Panc1 (cell line): ENCODE data around the gene LUZP4. TPM values are rescaled to one million over a fixed set of nuclear protein-coding genes. Genes with fewer than 3 reads are reported as not detected.

Experiments
- ATAC-seq: fragments of 200-7000 bp; cut with Tn5 transposase; 2 replicates; pipeline ENCODE4 v1.9.1; 2020; ENCODE audit warnings: mild to moderate bottlenecking, moderate library complexity
- BruUV-seq: library from RNA; stranded (reverse); fragments of 400-500 nt; replicated peaks from 2 replicates; lab custom pipeline; 2021; lab: Mats Ljungman, UMichigan
- CTCF ChIA-PET: fragments of 300-600 bp; sonication (Branson Sonifier 250); formaldehyde crosslinking; loops from one replicate; lab custom pipeline; 2022; ENCODE audit warnings: antibody characterized with exemption; lab: Charles Lee
- POLR2A ChIA-PET: fragments of 300-600 bp; sonication (Branson Sonifier 250); formaldehyde crosslinking; loops from one replicate; lab custom pipeline; 2022; ENCODE audit warnings: antibody characterized with exemption; lab: Charles Lee
- DNase-seq: peaks from one replicate; pipeline ENCODE4 v3.0.0-alpha.2; 2010; ENCODE audit warnings: low read depth, low spot score
- H3K27ac ChIP-seq: 2 replicates; pipeline ENCODE4 v1.5.1; 2011; ENCODE audit warnings: mild to moderate bottlenecking, low read length, inconsistent platforms
- H3K27me3 ChIP-seq: fragments of 200-500 bp; sonication (Bioruptor generic); 2 replicates; pipeline ENCODE4 v1.6.0; 2014; ENCODE audit warnings: low read length, inconsistent platforms; ENCODE audit not compliant: control insufficient read depth, insufficient read depth
- H3K36me3 ChIP-seq: fragments of 200-500 bp; sonication (Bioruptor generic); 2 replicates; pipeline ENCODE4 v1.5.1; 2014; ENCODE audit warnings: inconsistent platforms, mild to moderate bottlenecking, low read length, moderate library complexity; ENCODE audit not compliant: control insufficient read depth, insufficient read depth
- H3K4me1 ChIP-seq: 2 replicates; pipeline ENCODE4 v1.5.1; 2011; ENCODE audit warnings: inconsistent platforms, mild to moderate bottlenecking, low read length, moderate library complexity; ENCODE audit not compliant: control insufficient read depth, insufficient read depth
- H3K4me3 ChIP-seq, 2 experiments: 2 replicates each; pipeline ENCODE4 v1.5.1; 2011 to 2012; ENCODE audit warnings: low read depth in 2 of 2, low read length in 2 of 2, mild to moderate bottlenecking in 2 of 2, inconsistent platforms in 1 of 2, moderate library complexity in 1 of 2
- H3K9me3 ChIP-seq: fragments of 200-500 bp; sonication (Bioruptor generic); 2 replicates; pipeline ENCODE4 v1.5.1; 2014; ENCODE audit warnings: low read depth, mild to moderate bottlenecking, inconsistent platforms, low read length, moderate library complexity; ENCODE audit not compliant: control insufficient read depth, insufficient read depth
- CTCF ChIP-seq: fragments of 450-650 bp; IDR thresholded peaks from 2 replicates; pipeline ENCODE4 v1.5.1; 2017; ENCODE audit warnings: mild to moderate bottlenecking
- POLR2AphosphoS5 ChIP-seq: IDR thresholded peaks from 2 replicates; pipeline ENCODE4 v1.6.1; 2012; ENCODE audit warnings: mild to moderate bottlenecking, low read depth, low read length, moderate library complexity
- REST ChIP-seq, 2 experiments: IDR thresholded peaks; 2 replicates each; pipeline ENCODE4 v1.6.1; 2011 to 2012; ENCODE audit warnings: low read depth in 2 of 2, control low read depth in 1 of 2, low read length in 1 of 2, mild to moderate bottlenecking in 1 of 2, moderate library complexity in 1 of 2; ENCODE audit not compliant: insufficient read depth in 1 of 2
- SIN3A ChIP-seq: IDR thresholded peaks from 2 replicates; pipeline ENCODE4 v1.6.1; 2012; ENCODE audit warnings: low read depth, mild to moderate bottlenecking, low read length, moderate library complexity, borderline replicate concordance; ENCODE audit not compliant: insufficient read depth
- TCF7L2 ChIP-seq: IDR thresholded peaks from 2 replicates; pipeline ENCODE4 v1.6.1; 2011; ENCODE audit warnings: mild to moderate bottlenecking, low read depth, low read length, inconsistent platforms
- in situ Hi-C: cut with HindIII; loops from 2 replicates; pipeline ENCODE4 v1.10.0; 2016; ENCODE audit warnings: low sequenced_read_pairs, low pct_unique_long_range_greater_than_20kb
- intact Hi-C: fragments of 100-400 bp; cut with micrococcal nuclease; formaldehyde crosslinking; loops from one replicate; pipeline ENCODE4 v1.10.0; 2022; ENCODE audit not compliant: unreplicated experiment
- total RNA-seq: library from RNA; stranded (reverse); gene quantifications from one replicate; pipeline ENCODE4 v1.2.1, GENCODE V29; 2021; ENCODE audit not compliant: unreplicated experiment

The LUZP4 gene
- total RNA-seq, 1 experiment from 2014 or later: not detected

- no TSS peak for BruUV-seq
- in situ Hi-C loops (no loop called here), intact Hi-C loops (no loop called here)
- Histone ChIP-seq H3K36me3 (no peaks in the 10 kb centered on the region), H3K27me3 (no peaks in the 10 kb centered on the region), H3K27ac (no peak overlapping the region), H3K4me3 (no peak overlapping the region), H3K9me3 (no peaks in the 10 kb centered on the region), H3K4me1 (no peaks in the 10 kb centered on the region)
- TF ChIP-seq REST (IDR thresholded peaks at IDR 0.05; ENCODE audit: insufficient read depth in 1 of 2, low read depth in 2 of 2, low read length in 1 of 2) (no peak), SIN3A (no peak), POLR2AphosphoS5 (no peak), CTCF (no peak), TCF7L2 (no peak)
- ChIA-PET POLR2A (no interaction called here), CTCF (no interaction called here)
- no peak for DNase-seq
- no peak for ATAC-seq
These were observed 30.2 kb upstream of the LUZP4 start for GRCh38 chrX:115259238-115259875.

GRCh38 chrX:115260330-115260729, 29.2 kb upstream of the LUZP4 start:
- Histone ChIP-seq H3K9me3 (no peaks in the 10 kb centered on the region), H3K27ac (no peak overlapping the region), H3K36me3 (no peaks in the 10 kb centered on the region), H3K4me3 (no peak overlapping the region), H3K4me1 (no peaks in the 10 kb centered on the region), H3K27me3 (no peaks in the 10 kb centered on the region)
- DNase-seq: no peak
- ChIA-PET CTCF (no interaction called here), POLR2A (no interaction called here)
- intact Hi-C loops: no loop called here
- in situ Hi-C loops: no loop called here
- TF ChIP-seq SIN3A (no peak), REST (IDR thresholded peaks at IDR 0.05; ENCODE audit: insufficient read depth in 1 of 2, low read depth in 2 of 2, low read length in 1 of 2) (no peak), CTCF (no peak), TCF7L2 (no peak), POLR2AphosphoS5 (no peak)
- ATAC-seq: no peak
- no TSS peak for BruUV-seq
